Ectodermal cell (in vitro differentiated cells): ENCODE measurements around the gene GSTA3.
"Not testable (repeated sequence)": the region's sequence is repeated elsewhere in the genome, so short reads cannot be mapped to it uniquely, and the experiment has no call there.

ENCODE experiments used
- H3K27ac ChIP-seq: 2 replicates; pipeline ENCODE4 v1.7.0; 2013; ENCODE audit warnings: mild to moderate bottlenecking, low read depth, low read length; ENCODE audit not compliant: insufficient read depth, poor library complexity, severe bottlenecking
- H3K27me3 ChIP-seq: 2 replicates; pipeline ENCODE4 v1.7.0; 2013; ENCODE audit warnings: mild to moderate bottlenecking, low read length; ENCODE audit not compliant: insufficient read depth, control insufficient read depth, poor library complexity, severe bottlenecking
- H3K36me3 ChIP-seq: one replicate; pipeline ENCODE4 v1.7.0; 2013; ENCODE audit warnings: low read length; ENCODE audit not compliant: control insufficient read depth, insufficient read depth
- H3K4me1 ChIP-seq: one replicate; pipeline ENCODE4 v1.7.0; 2013; ENCODE audit warnings: low read length; ENCODE audit not compliant: control insufficient read depth, insufficient read depth
- H3K4me3 ChIP-seq: 2 replicates; pipeline ENCODE4 v1.7.0; 2013; ENCODE audit warnings: low read depth, low read length, control low read depth; ENCODE audit not compliant: insufficient read depth
- H3K9me3 ChIP-seq: 2 replicates; pipeline ENCODE4 v1.7.0; 2013; ENCODE audit warnings: mild to moderate bottlenecking, low read length, moderate library complexity; ENCODE audit not compliant: control insufficient read depth
- WGBS, 2 experiments: methylation state at CpG; one replicate each; pipeline ENCODE4 v1.1.7; 2013; ENCODE audit warnings: missing lambda C conversion rate in 2 of 2; 5-methylcytosine and 5-hydroxymethylcytosine counted together

Gene GSTA3

DNA sequence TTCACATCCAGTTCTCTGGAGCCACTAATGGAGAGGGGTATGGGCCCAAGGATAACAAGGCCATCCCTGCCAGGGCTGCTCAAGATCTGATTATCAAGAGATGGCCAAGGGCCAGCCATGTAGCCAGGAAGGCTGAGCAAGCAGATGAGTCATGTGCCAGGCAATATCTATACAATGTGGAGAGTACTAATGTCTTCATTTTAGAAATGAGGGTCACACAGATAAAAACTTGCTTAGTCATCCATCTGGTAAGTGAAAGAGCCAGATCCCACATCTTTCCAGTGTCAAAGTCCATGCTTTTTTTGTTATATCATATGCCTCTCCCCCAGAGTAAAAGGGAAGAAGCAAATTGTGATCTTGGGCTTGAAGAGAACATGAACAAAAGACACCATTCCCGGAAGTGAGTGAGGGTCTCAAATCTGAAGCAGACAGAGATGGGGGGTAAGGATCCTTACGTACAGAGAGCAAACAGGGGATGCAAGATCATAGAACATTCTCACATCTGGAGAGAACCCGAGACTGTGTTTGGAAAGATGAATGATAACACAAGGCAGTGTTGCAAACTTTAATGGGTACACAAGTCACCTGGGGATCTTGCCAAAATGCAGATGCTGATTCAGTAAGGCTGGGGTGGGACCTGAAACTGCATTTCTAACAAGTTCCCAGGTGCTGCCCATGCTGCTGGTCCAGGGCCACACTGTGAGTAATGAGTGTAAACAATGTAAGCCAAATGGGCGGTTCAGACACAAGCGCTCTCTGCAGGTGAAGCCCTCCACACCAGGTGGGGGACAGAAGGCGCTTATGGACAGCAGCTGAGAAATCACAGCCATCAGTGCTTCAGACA is 20.0 kb upstream of the GSTA3 start:
- H3K4me1 ChIP-seq, result no peaks in the 10 kb centered on the region
- no peaks in the 10 kb centered on the region for H3K36me3 ChIP-seq
- no peak overlapping the region for H3K4me3 ChIP-seq
- H3K27ac ChIP-seq, result no peak overlapping the region
- H3K27me3 ChIP-seq, result no peaks in the 10 kb centered on the region
- WGBS, 2 experiments, result 92 to 95% methylated on average over 6 of the region's 6 CpGs
- H3K9me3 ChIP-seq, result no peaks in the 10 kb centered on the region

DNA sequence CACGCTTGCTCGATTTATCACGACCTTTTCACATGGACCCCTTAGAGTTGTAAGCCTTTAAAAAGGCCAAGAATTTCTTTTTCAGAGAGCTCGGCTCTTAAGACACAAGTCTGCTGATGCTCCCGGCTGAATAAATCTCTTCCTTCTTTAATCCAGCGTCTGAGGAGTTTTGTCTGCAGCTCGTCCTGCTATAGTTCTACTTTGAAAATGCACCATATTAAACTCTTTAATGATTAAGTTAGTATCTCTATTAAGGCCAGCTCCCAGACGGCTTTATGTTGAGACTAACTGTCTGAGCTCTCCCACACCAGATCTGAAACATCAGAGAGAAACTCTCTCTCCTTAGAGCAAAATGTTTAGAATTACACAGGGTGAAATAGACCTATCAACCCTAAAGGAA is 18.0 kb upstream of the GSTA3 start:
- Histone ChIP-seq H3K36me3 (no peaks in the 10 kb centered on the region), H3K4me3 (no peak overlapping the region), H3K9me3 (no peaks in the 10 kb centered on the region), H3K27me3 (no peaks in the 10 kb centered on the region), H3K4me1 (peaks cover 6% of the 10 kb centered on the region), H3K27ac (no peak overlapping the region)
- 92 to 95% methylated on average over 6 to 8 of the region's 8 CpGs for whole genome bisulfite sequencing, 2 experiments

- Histone ChIP-seq H3K27ac (no peak overlapping the region), H3K36me3 (no peaks in the 10 kb centered on the region), H3K9me3 (no peaks in the 10 kb centered on the region), H3K27me3 (no peaks in the 10 kb centered on the region), H3K4me3 (no peak overlapping the region), H3K4me1 (peaks cover 6% of the 10 kb centered on the region)
- WGBS, 2 experiments, result 81 to 84% methylated on average over 9 of the region's 9 CpGs
These were observed 16.7 kb upstream of the GSTA3 start for GRCh38 chr6:52925919-52926792.

DNA sequence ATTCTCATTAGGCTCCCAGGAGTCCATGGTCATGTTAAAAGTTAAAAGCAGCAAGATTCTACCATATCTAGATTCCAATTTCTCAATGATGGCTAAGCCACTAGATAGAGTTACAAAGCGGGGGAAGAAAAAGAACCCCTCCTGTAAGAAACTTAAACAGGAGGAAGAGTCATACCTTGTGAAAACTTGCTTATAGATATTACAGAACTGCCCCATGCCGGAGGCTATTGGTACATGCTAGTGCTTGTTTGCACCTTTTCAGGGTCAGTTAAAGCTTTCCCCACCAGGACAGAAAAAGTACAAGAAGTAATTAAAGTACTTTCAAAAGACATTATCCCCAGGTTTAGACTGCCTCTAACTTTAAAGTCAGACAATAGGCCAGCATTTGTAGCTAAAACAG is 15.5 kb upstream of the GSTA3 start:
- WGBS, 2 experiments, result 90 to 98% methylated on average over 1 to 2 of the region's 2 CpGs
- Histone ChIP-seq H3K27ac (no peak overlapping the region), H3K9me3 (no peaks in the 10 kb centered on the region), H3K27me3 (no peaks in the 10 kb centered on the region), H3K4me3 (no peak overlapping the region), H3K36me3 (no peaks in the 10 kb centered on the region), H3K4me1 (peaks cover 6% of the 10 kb centered on the region)

DNA sequence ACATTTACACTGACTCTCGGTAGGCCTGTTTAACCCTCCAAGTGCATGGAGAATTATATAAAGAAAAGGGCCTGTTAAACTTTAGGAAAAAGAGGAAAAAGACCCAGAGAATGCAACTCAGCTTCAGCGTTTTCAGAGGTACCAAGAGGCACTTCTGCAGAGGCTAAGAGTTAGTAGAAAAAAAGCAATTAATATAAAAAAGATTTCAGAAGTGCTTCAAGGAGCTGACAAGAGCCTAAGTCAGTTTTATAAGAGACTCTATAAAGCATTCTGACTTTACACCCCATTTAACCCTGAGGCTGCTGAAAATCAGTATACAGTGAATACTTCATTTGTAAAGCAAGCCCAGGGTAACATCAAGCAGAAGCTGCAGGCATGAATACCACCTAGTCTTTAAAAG is 14.2 kb upstream of the GSTA3 start:
- H3K4me3 ChIP-seq, H3K9me3 ChIP-seq, H3K27me3 ChIP-seq, H3K27ac ChIP-seq, H3K4me1 ChIP-seq, H3K36me3 ChIP-seq: not testable (repeated sequence)
- WGBS, 2 experiments, result 47 to 57% methylated on average over 2 of the region's 2 CpGs

DNA sequence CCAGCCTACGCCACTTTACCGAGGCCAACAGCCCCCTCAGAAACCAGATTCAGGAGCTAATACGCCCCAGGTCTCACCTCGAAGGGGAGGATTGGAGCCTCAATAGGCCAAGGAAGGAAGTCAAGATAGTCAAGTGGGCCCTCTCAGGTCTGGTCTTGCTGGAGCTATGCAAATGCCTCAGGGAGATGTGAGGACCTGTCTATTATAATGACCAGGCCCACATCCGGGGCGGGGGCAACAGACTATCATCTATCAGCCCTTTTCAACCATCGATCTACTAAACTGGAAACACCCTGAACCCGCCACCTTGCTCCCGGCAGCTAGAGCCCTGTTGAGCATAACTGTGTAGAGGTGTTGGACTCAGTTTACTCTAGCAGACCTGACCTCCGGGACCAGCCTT is 12.7 kb upstream of the GSTA3 start:
- H3K36me3 ChIP-seq, result no peaks in the 10 kb centered on the region
- H3K4me3 ChIP-seq, result no peak overlapping the region
- no peaks in the 10 kb centered on the region for H3K27me3 ChIP-seq
- WGBS, 2 experiments, result 92 to 95% methylated on average over 10 of the region's 10 CpGs
- H3K4me1 ChIP-seq, result peaks cover 6% of the 10 kb centered on the region
- H3K9me3 ChIP-seq, result no peaks in the 10 kb centered on the region
- H3K27ac ChIP-seq, result no peak overlapping the region

DNA sequence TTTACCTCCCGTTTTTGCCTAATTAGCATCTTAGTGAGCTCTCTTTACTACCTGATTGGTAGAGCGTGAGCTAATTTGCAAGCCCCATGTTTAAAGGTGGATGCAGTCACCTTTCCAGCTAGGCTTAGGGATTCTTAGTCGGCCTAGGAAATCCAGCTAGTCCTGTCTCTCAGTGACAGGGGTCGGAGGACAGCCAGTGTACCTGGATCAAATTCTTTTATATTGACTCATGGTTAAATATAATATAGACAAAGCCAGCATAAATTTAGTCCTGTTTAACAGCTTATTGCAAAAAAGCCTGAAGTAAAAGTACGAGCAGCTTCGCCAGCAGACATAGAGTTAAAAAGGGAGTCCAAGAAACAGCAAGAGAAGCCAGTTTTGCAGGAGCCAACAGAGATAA is 12.2 kb upstream of the GSTA3 start:
- WGBS, 2 experiments, result 90 to 94% methylated on average over 5 to 6 of the region's 6 CpGs
- no peaks in the 10 kb centered on the region for H3K9me3 ChIP-seq
- H3K4me1 ChIP-seq, result peaks cover 6% of the 10 kb centered on the region
- H3K27me3 ChIP-seq, result no peaks in the 10 kb centered on the region
- H3K27ac ChIP-seq, result no peak overlapping the region
- H3K36me3 ChIP-seq, result no peaks in the 10 kb centered on the region
- H3K4me3 ChIP-seq, result no peak overlapping the region

DNA sequence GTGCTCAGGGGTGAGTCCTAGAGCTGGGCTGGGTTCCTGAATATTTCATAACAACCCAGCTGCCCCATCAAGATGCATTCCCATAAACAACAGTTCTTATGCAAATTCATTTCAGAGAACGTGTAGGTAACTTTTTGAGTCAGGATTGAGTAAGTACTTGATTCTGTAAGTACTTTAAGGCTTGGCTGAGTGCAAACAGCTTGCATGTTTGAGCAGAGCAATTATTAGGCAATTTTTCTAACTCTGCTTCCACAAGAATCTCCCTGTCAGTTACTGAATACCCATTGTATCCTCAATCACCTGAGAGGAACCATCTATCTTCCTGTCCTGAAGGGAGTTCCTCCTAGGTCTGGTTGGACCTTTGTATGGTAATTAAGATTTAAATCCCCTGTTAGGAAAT is 10.0 kb upstream of the GSTA3 start:
- not testable (repeated sequence) for H3K9me3 ChIP-seq, H3K27ac ChIP-seq, H3K4me3 ChIP-seq, H3K36me3 ChIP-seq, H3K27me3 ChIP-seq, H3K4me1 ChIP-seq
- WGBS, 2 experiments, result 69 to 73% methylated on average over 1 of the region's 1 CpG

GRCh38 chr6:52918771-52919170 is 9.3 kb upstream of the GSTA3 start:
- H3K4me1 ChIP-seq, H3K4me3 ChIP-seq, H3K36me3 ChIP-seq, H3K27ac ChIP-seq, H3K27me3 ChIP-seq, H3K9me3 ChIP-seq: not testable (repeated sequence)
- WGBS, 2 experiments, result 82 to 89% methylated on average over 1 of the region's 1 CpG

DNA sequence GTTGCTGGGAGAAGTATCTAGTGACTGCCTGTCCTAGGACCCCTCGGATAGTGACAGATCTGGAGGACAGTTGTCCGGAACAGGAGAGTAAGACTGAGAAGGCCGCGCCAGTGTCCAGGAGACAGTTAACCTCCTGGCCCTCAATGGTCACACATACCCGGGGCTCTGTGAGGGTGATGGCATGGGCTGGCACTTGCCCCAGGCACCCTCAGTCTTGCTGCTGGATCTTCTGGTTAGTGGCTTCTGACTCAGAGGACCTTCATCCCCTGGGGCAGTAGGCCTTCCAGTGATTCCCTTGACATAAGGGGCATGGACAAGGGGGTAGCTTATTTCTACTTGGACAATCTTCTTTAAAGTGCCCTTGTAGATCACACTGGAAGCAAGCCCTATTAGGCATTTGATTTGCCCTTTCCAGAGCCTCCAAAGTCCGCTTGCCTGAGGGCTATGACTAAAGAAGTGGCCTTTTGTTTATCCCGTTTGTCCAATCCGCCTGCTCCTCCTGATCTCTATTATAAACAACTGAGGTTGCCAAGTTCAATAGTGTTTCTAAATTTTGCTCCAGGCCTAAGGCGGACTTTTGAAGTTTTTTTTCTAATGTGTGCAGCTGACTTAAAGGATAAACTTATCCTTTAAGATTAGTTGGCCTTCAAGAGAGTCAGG is 8.7 kb upstream of the GSTA3 start:
- H3K36me3 ChIP-seq, result not testable (repeated sequence)

More for the DNA sequence above, 8.7 kb upstream of the GSTA3 start:
- H3K27ac ChIP-seq, H3K9me3 ChIP-seq, H3K4me3 ChIP-seq, H3K4me1 ChIP-seq, H3K27me3 ChIP-seq: not testable (repeated sequence)
- WGBS, 2 experiments, result 94 to 95% methylated on average over 9 of the region's 9 CpGs
